GM03348 (cell line): Measurements from ENCODE around the gene CCDC141.
"Not testable (repeated sequence)": the region's sequence is repeated elsewhere in the genome, so short reads cannot be mapped to it uniquely, and the experiment has no call there.

ENCODE experiments used
- DNase-seq: peaks from one replicate; pipeline ENCODE4 v3.0.0; 2012; ENCODE audit warnings: low spot score

Gene CCDC141

GRCh38 chr2:179049546-179050311, at the start of gene CCDC141:
Gene CCDC141, minus strand, starts transcription at chr2:179050137. Its CDS starts 196 bp downstream, at chr2:179049941.
- no peak for DNase-seq

GRCh38 chr2:179098080-179098689, 48.2 kb upstream of the CCDC141 start:
- no peak for DNase-seq

- no peak for DNase-seq
Measured at GRCh38 chr2:179097131-179097530, 47.2 kb upstream of the CCDC141 start.

- no peak for DNase-seq
Measured at GRCh38 chr2:179096090-179096489, 46.2 kb upstream of the CCDC141 start.

GRCh38 chr2:179092912-179093311, 43.0 kb upstream of the CCDC141 start:
- not testable (repeated sequence) for DNase-seq

GRCh38 chr2:179082697-179083096, 32.8 kb upstream of the CCDC141 start:
- DNase-seq: no peak

- DNase-seq: no peak
Measured at GRCh38 chr2:179081954-179082353, 32.0 kb upstream of the CCDC141 start.

- DNase-seq: no peak
Measured at GRCh38 chr2:179072527-179072926, 22.6 kb upstream of the CCDC141 start.

- no peak for DNase-seq
Measured at GRCh38 chr2:179071810-179072355, 21.9 kb upstream of the CCDC141 start.

- DNase-seq: no peak
Measured at GRCh38 chr2:179070895-179071294, 21.0 kb upstream of the CCDC141 start.

- DNase-seq: no peak
Measured at GRCh38 chr2:179069685-179070084, 19.7 kb upstream of the CCDC141 start.

GRCh38 chr2:179068991-179069643, 19.2 kb upstream of the CCDC141 start:
- no peak for DNase-seq

GRCh38 chr2:179059026-179059700, 9.2 kb upstream of the CCDC141 start:
- DNase-seq: no peak

- no peak for DNase-seq
Measured at GRCh38 chr2:179057737-179058136, 7.8 kb upstream of the CCDC141 start.

- not testable (repeated sequence) for DNase-seq
Measured at GRCh38 chr2:179053568-179053967, 3.6 kb upstream of the CCDC141 start.

GRCh38 chr2:179051250-179051649, 1.3 kb upstream of the CCDC141 start:
- DNase-seq: no peak

- DNase-seq: no peak
Measured at GRCh38 chr2:179050755-179051154, 818 bp upstream of the CCDC141 start.

- no peak for DNase-seq
Measured at GRCh38 chr2:179049203-179049545, 763 bp downstream of the CCDC141 start.

GRCh38 chr2:179048099-179048498, 1.8 kb downstream of the CCDC141 start:
- no peak for DNase-seq

GRCh38 chr2:179045602-179046001, 4.3 kb downstream of the CCDC141 start:
- not testable (repeated sequence) for DNase-seq

GRCh38 chr2:179044500-179044899, 5.4 kb downstream of the CCDC141 start:
- no peak for DNase-seq

GRCh38 chr2:179037807-179038206, 12.1 kb downstream of the CCDC141 start:
- DNase-seq: no peak
